Fibroblast of lung (primary cell): ENCODE measurements around the gene RAG1. TPM values are rescaled to one million over a fixed set of nuclear protein-coding genes. Genes with fewer than 3 reads are reported as not detected.
"Not testable (repeated sequence)": the region's sequence is repeated elsewhere in the genome, so short reads cannot be mapped to it uniquely, and the experiment has no call there.

ENCODE experiments used
- DNase-seq, 2 donors: peaks; one replicate each; pipeline versions ENCODE4 v3.0.0 to v3.0.0-alpha.2; 2010; ENCODE audit warnings: low read depth in 2 of 2
- H2AFZ ChIP-seq: 2 replicates; pipeline ENCODE4 v1.5.1; 2012; ENCODE audit warnings: low read length, control low read depth, inconsistent platforms
- H3K27ac ChIP-seq: 2 replicates; pipeline ENCODE4 v1.5.1; 2011; ENCODE audit warnings: low read length, control low read depth; ENCODE audit not compliant: insufficient read depth
- H3K27me3 ChIP-seq: 2 replicates; pipeline ENCODE4 v1.5.1; 2011; ENCODE audit warnings: mild to moderate bottlenecking, low read length; ENCODE audit not compliant: control insufficient read depth, insufficient read depth
- H3K36me3 ChIP-seq: 2 replicates; pipeline ENCODE4 v1.5.1; 2011; ENCODE audit warnings: low read length; ENCODE audit not compliant: control insufficient read depth, insufficient read depth
- H3K4me1 ChIP-seq: 2 replicates; pipeline ENCODE4 v1.5.1; 2011; ENCODE audit warnings: low read length; ENCODE audit not compliant: control insufficient read depth, insufficient read depth; ENCODE audit errors: extremely low read depth
- H3K4me2 ChIP-seq: 2 replicates; pipeline ENCODE4 v1.5.1; 2011; ENCODE audit warnings: low read length, control low read depth; ENCODE audit not compliant: insufficient read depth; ENCODE audit errors: extremely low read depth
- H3K4me3 ChIP-seq, 4 experiments: fragments of 200-600 bp in 1 of 4; sonication (generic) in 1 of 4; replicated peaks in 1 of 4; 2 replicates each; pipeline ENCODE4 v1.5.1; 2011 to 2016; ENCODE audit warnings: low read length in 4 of 4, low read depth in 3 of 4, mild to moderate bottlenecking in 3 of 4, control low read depth in 2 of 4, inconsistent platforms in 1 of 4, mixed read lengths in 1 of 4; ENCODE audit not compliant: insufficient read depth in 1 of 4; ENCODE audit errors: control extremely low read depth in 1 of 4
- H3K79me2 ChIP-seq: 2 replicates; pipeline ENCODE4 v1.5.1; 2012; ENCODE audit warnings: mild to moderate bottlenecking, low read length, inconsistent platforms; ENCODE audit not compliant: control insufficient read depth, insufficient read depth
- H3K9ac ChIP-seq: 2 replicates; pipeline ENCODE4 v1.5.1; 2011; ENCODE audit warnings: mild to moderate bottlenecking, low read length, control low read depth; ENCODE audit not compliant: insufficient read depth
- H3K9me3 ChIP-seq: 2 replicates; pipeline ENCODE4 v1.5.1; 2012; ENCODE audit warnings: low read depth, low read length; ENCODE audit not compliant: control insufficient read depth, insufficient read depth
- H4K20me1 ChIP-seq: 2 replicates; pipeline ENCODE4 v1.5.1; 2011; ENCODE audit warnings: low read length; ENCODE audit not compliant: control insufficient read depth, insufficient read depth; ENCODE audit errors: extremely low read depth
- CTCF ChIP-seq, 2 donors: IDR thresholded peaks in 1 of 2; conservative IDR thresholded peaks in 1 of 2; 1 replicate in 1 of 2; 2 replicates in 1 of 2; pipeline ENCODE4 v1.5.1; 2011 to 2012; ENCODE audit warnings: low read length in 2 of 2, control low read depth in 1 of 2, inconsistent platforms in 1 of 2, low read depth in 1 of 2, mild to moderate bottlenecking in 1 of 2
- EZH2 ChIP-seq: IDR thresholded peaks from 2 replicates; pipeline ENCODE4 v1.5.1; 2012; ENCODE audit warnings: low read length, control low read depth, mild to moderate bottlenecking; ENCODE audit errors: missing control alignments
- polyA plus RNA-seq, 2 donors: library from polyadenylated mRNA; depleted of rRNA in 1 of 2; stranded (reverse) in 1 of 2; unstranded in 1 of 2; fragments of >200 nt; gene quantifications; 2 replicates each; pipeline ENCODE4 v1.2.1, GENCODE V29; 2011 to 2012; ENCODE audit warnings: missing spikeins in 1 of 2
- total RNA-seq: library from RNA; depleted of rRNA; stranded (reverse); fragments of >200 nt; gene quantifications from 2 replicates; pipeline ENCODE4 v1.2.1, GENCODE V29; 2014

RAG1 gene
- total and polyA plus RNA-seq, 2 donors (not counting 1 experiment from before 2014, with no cell fraction given), result 0.08 to 0.99 TPM

GRCh38 chr11:36534276-36534840 lies 33.4 kb upstream of the RAG1 start:
- DNase-seq, result no peak
- no peak overlapping the region for H3K4me2 ChIP-seq
- no peak overlapping the region for H3K27ac ChIP-seq
- peaks cover 3% of the 10 kb centered on the region for H3K27me3 ChIP-seq
- no peak overlapping the region for H3K9ac ChIP-seq
- no peaks in the 10 kb centered on the region for H3K79me2 ChIP-seq
- no peaks in the 10 kb centered on the region for H3K4me1 ChIP-seq
- H3K4me3 ChIP-seq, result no peak overlapping the region
- H2AFZ ChIP-seq, result no peak overlapping the region
- no peaks in the 10 kb centered on the region for H4K20me1 ChIP-seq
- no peaks in the 10 kb centered on the region for H3K9me3 ChIP-seq
- no peaks in the 10 kb centered on the region for H3K36me3 ChIP-seq
- no peak for TF ChIP-seq CTCF (conservative IDR thresholded peaks at IDR 0.05 in 1 of 2, IDR thresholded peaks at IDR 0.05 in 1 of 2; ENCODE audit: low read depth in 1 of 2, low read length in 2 of 2)

- Histone ChIP-seq H3K9ac (no peak overlapping the region), H3K4me3 (no peak overlapping the region), H3K27ac (no peak overlapping the region), H3K4me2 (no peak overlapping the region), H3K27me3 (peaks cover 3% of the 10 kb centered on the region), H3K4me1 (no peaks in the 10 kb centered on the region), H2AFZ (no peak overlapping the region), H3K36me3 (no peaks in the 10 kb centered on the region), H3K79me2 (no peaks in the 10 kb centered on the region), H3K9me3 (no peaks in the 10 kb centered on the region), H4K20me1 (no peaks in the 10 kb centered on the region)
- DNase-seq, result peak; percentile 37 to 51
- TF ChIP-seq EZH2 (no peak), CTCF (conservative IDR thresholded peaks at IDR 0.05 in 1 of 2, IDR thresholded peaks at IDR 0.05 in 1 of 2; ENCODE audit: low read depth in 1 of 2, low read length in 2 of 2) (peak; percentile 31 to 32)
Observed at GRCh38 chr11:36540998-36541397, 26.8 kb upstream of the RAG1 start.

GRCh38 chr11:36550385-36551115 lies 17.3 kb upstream of the RAG1 start:
- Histone ChIP-seq H2AFZ (no peak overlapping the region), H3K9ac (no peak overlapping the region), H3K27me3 (no peaks in the 10 kb centered on the region), H3K36me3 (no peaks in the 10 kb centered on the region), H3K79me2 (no peaks in the 10 kb centered on the region), H3K4me1 (no peaks in the 10 kb centered on the region), H4K20me1 (no peaks in the 10 kb centered on the region), H3K27ac (no peak overlapping the region), H3K4me2 (no peak overlapping the region), H3K9me3 (no peaks in the 10 kb centered on the region), H3K4me3 (no peak overlapping the region)
- no peak for TF ChIP-seq EZH2
- TF ChIP-seq CTCF (conservative IDR thresholded peaks at IDR 0.05 in 1 of 2, IDR thresholded peaks at IDR 0.05 in 1 of 2; ENCODE audit: low read depth in 1 of 2, low read length in 2 of 2), result no peak
- DNase-seq, result no peak

- not testable (repeated sequence) for H3K36me3 ChIP-seq, H3K4me3 ChIP-seq
Observed at GRCh38 chr11:36557390-36557789, 10.4 kb upstream of the RAG1 start.

More at GRCh38 chr11:36557390-36557789, 10.4 kb upstream of the RAG1 start:
- H3K4me2 ChIP-seq, H4K20me1 ChIP-seq, DNase-seq, H3K9me3 ChIP-seq, H3K9ac ChIP-seq, H3K4me1 ChIP-seq, H3K79me2 ChIP-seq, H2AFZ ChIP-seq, H3K27me3 ChIP-seq, H3K27ac ChIP-seq: not testable (repeated sequence)
